HEK293 (cell line): ENCODE data around the gene STN1.

Experiments
- GLIS2 ChIP-seq: fragments of 450-650 bp; formaldehyde crosslinking; IDR thresholded peaks from 2 replicates; pipeline ENCODE4 v1.5.1; 2016; ENCODE audit warnings: missing biosample characterization, missing genetic modification characterization
- HOXA7 ChIP-seq: sonication (generic); formaldehyde crosslinking; IDR thresholded peaks from 2 replicates; pipeline ENCODE4 v1.8.1; 2022; ENCODE audit warnings: missing genetic modification reagents, borderline replicate concordance
- HOXD13 ChIP-seq: sonication (generic); formaldehyde crosslinking; IDR thresholded peaks from 2 replicates; pipeline ENCODE4 v1.8.0; 2022; ENCODE audit warnings: missing genetic modification reagents, borderline replicate concordance
- RBAK ChIP-seq: fragments of 450-650 bp; formaldehyde crosslinking; IDR thresholded peaks from 2 replicates; pipeline ENCODE4 v1.5.1; 2016; ENCODE audit warnings: missing biosample characterization, missing genetic modification characterization
- ZBTB17 ChIP-seq: fragments of 450-650 bp; formaldehyde crosslinking; IDR thresholded peaks from 2 replicates; pipeline ENCODE4 v1.5.1; 2016; ENCODE audit warnings: missing biosample characterization, missing genetic modification characterization
- ZFP69B ChIP-seq: fragments of 450-650 bp; formaldehyde crosslinking; IDR thresholded peaks from 2 replicates; pipeline ENCODE4 v1.5.1; 2016; ENCODE audit warnings: missing biosample characterization, missing genetic modification characterization
- ZIC2 ChIP-seq: fragments of 450-650 bp; formaldehyde crosslinking; IDR thresholded peaks from 2 replicates; pipeline ENCODE4 v1.5.1; 2016; ENCODE audit warnings: missing biosample characterization, missing genetic modification characterization
- ZNF133 ChIP-seq: fragments of 450-650 bp; formaldehyde crosslinking; IDR thresholded peaks from 2 replicates; pipeline ENCODE4 v1.5.1; 2016; ENCODE audit warnings: missing biosample characterization, missing genetic modification characterization
- ZNF140 ChIP-seq: fragments of 450-650 bp; formaldehyde crosslinking; IDR thresholded peaks from 2 replicates; pipeline ENCODE4 v1.5.1; 2016; ENCODE audit warnings: missing biosample characterization, missing genetic modification characterization
- ZNF146 ChIP-seq: fragments of 450-650 bp; formaldehyde crosslinking; IDR thresholded peaks from 2 replicates; pipeline ENCODE4 v1.5.1; 2016; ENCODE audit warnings: missing biosample characterization, missing genetic modification characterization
- ZNF155 ChIP-seq: fragments of 450-650 bp; formaldehyde crosslinking; IDR thresholded peaks from 2 replicates; pipeline ENCODE4 v1.5.1; 2016; ENCODE audit warnings: missing biosample characterization, missing genetic modification characterization
- ZNF16 ChIP-seq: fragments of 450-650 bp; formaldehyde crosslinking; IDR thresholded peaks from 2 replicates; pipeline ENCODE4 v1.5.1; 2016; ENCODE audit warnings: low read depth, missing biosample characterization, missing genetic modification characterization
- ZNF223 ChIP-seq: fragments of 450-650 bp; formaldehyde crosslinking; IDR thresholded peaks from 2 replicates; pipeline ENCODE4 v1.5.1; 2016; ENCODE audit warnings: missing biosample characterization, missing genetic modification characterization
- ZNF274 ChIP-seq, 2 experiments: fragments of 200-500 bp in 1 of 2; fragments of 450-650 bp in 1 of 2; sonication (Bioruptor generic) in 1 of 2; formaldehyde crosslinking in 1 of 2; IDR thresholded peaks; 2 replicates each; pipeline versions ENCODE4 v1.5.1 to v1.6.1; 2014 to 2016; ENCODE audit warnings: borderline replicate concordance in 1 of 2, inconsistent platforms in 1 of 2, low read length in 1 of 2, missing biosample characterization in 1 of 2, missing genetic modification characterization in 1 of 2
- ZNF350 ChIP-seq: fragments of 450-650 bp; formaldehyde crosslinking; IDR thresholded peaks from 2 replicates; pipeline ENCODE4 v1.5.0; 2017; ENCODE audit warnings: missing biosample characterization, mild to moderate bottlenecking, missing genetic modification characterization
- ZNF37A ChIP-seq: fragments of 450-650 bp; IDR thresholded peaks from 2 replicates; pipeline ENCODE4 v1.5.1; 2018; ENCODE audit warnings: missing biosample characterization, missing genetic modification characterization
- ZNF426 ChIP-seq: fragments of 450-650 bp; formaldehyde crosslinking; IDR thresholded peaks from 2 replicates; pipeline ENCODE4 v1.5.1; 2017; ENCODE audit warnings: missing biosample characterization, missing genetic modification characterization, mild to moderate bottlenecking, inconsistent platforms, moderate library complexity
- ZNF48 ChIP-seq: fragments of 450-650 bp; formaldehyde crosslinking; IDR thresholded peaks from 2 replicates; pipeline ENCODE4 v1.5.1; 2016; ENCODE audit warnings: missing biosample characterization, missing genetic modification characterization
- ZNF544 ChIP-seq: fragments of 450-650 bp; formaldehyde crosslinking; IDR thresholded peaks from 2 replicates; pipeline ENCODE4 v1.5.0; 2017; ENCODE audit warnings: missing biosample characterization, missing genetic modification characterization
- ZNF571 ChIP-seq: fragments of 450-650 bp; formaldehyde crosslinking; IDR thresholded peaks from 2 replicates; pipeline ENCODE4 v1.5.0; 2017; ENCODE audit warnings: missing biosample characterization, missing genetic modification characterization
- ZNF747 ChIP-seq: fragments of 450-650 bp; formaldehyde crosslinking; IDR thresholded peaks from 2 replicates; pipeline ENCODE4 v1.5.1; 2016; ENCODE audit warnings: missing biosample characterization, missing genetic modification characterization
- ZNF785 ChIP-seq: fragments of 450-650 bp; formaldehyde crosslinking; IDR thresholded peaks from 2 replicates; pipeline ENCODE4 v1.5.1; 2016; ENCODE audit warnings: missing biosample characterization, missing genetic modification characterization
- ZNF791 ChIP-seq: fragments of 450-650 bp; formaldehyde crosslinking; IDR thresholded peaks from 2 replicates; pipeline ENCODE4 v1.5.1; 2016; ENCODE audit warnings: missing biosample characterization, missing genetic modification characterization
- ZXDB ChIP-seq: fragments of 450-650 bp; formaldehyde crosslinking; IDR thresholded peaks from 2 replicates; pipeline ENCODE4 v1.5.1; 2016; ENCODE audit warnings: missing biosample characterization, missing genetic modification characterization
- TF ChIP-seq, protein P1 (sequence below): fragments of 450-650 bp; formaldehyde crosslinking; IDR thresholded peaks from 2 replicates; pipeline ENCODE4 v1.5.1; 2017; ENCODE audit warnings: missing biosample characterization, missing genetic modification characterization
- TF ChIP-seq, protein P2 (sequence below): fragments of 450-650 bp; formaldehyde crosslinking; IDR thresholded peaks from 2 replicates; pipeline ENCODE4 v1.5.1; 2016; ENCODE audit warnings: missing biosample characterization, missing genetic modification characterization
- TF ChIP-seq, protein P3 (sequence below): fragments of 450-650 bp; formaldehyde crosslinking; IDR thresholded peaks from 2 replicates; pipeline ENCODE4 v1.5.1; 2016; ENCODE audit warnings: missing biosample characterization, missing genetic modification characterization
- TF ChIP-seq, protein P4 (sequence below): fragments of 450-650 bp; formaldehyde crosslinking; IDR thresholded peaks from 2 replicates; pipeline ENCODE4 v1.5.1; 2016; ENCODE audit warnings: missing biosample characterization, missing genetic modification characterization, borderline replicate concordance
- TF ChIP-seq, protein P5 (sequence below): fragments of 450-650 bp; IDR thresholded peaks from 2 replicates; pipeline ENCODE4 v1.5.1; 2018; ENCODE audit warnings: missing biosample characterization, mild to moderate bottlenecking, missing genetic modification characterization

The STN1 gene

DNA sequence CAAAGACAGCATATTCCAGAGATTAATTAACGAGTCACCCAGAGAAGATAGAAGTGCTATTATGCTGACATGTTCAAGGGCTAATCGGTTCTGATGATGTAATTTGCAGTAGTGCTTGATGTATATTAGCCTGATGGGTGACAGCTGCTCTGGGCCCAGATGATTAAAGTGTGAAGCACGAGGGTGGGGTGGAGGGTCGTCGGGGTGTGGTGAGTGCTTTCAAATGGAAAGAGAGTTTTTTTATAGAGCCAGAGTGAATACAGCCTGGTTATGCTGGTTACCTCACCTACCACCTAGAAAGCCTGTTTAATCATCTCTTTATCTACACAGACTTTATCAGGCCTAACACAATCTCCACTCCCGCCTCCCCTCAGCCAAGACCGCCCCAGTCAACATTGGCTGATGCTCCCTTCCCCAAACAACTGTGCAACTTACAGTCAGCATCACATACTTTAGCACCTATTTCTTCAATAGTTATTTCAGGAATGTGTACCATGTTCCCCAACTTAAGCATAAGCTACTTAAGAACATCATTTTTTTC, 11.5 kb upstream of the STN1 start (continued):
- no peak for TF ChIP-seq ZNF274 (IDR thresholded peaks at IDR 0.05; ENCODE audit: low read length)
- no peak for TF ChIP-seq ZNF274 (tag by site-specific recombination; IDR thresholded peaks at IDR 0.05; ENCODE audit: borderline replicate concordance)
- no peak for TF ChIP-seq ZNF146
- no peak for TF ChIP-seq ZNF140
- no peak for TF ChIP-seq ZNF223 (tag by site-specific recombination)
- TF ChIP-seq, protein P1, sequence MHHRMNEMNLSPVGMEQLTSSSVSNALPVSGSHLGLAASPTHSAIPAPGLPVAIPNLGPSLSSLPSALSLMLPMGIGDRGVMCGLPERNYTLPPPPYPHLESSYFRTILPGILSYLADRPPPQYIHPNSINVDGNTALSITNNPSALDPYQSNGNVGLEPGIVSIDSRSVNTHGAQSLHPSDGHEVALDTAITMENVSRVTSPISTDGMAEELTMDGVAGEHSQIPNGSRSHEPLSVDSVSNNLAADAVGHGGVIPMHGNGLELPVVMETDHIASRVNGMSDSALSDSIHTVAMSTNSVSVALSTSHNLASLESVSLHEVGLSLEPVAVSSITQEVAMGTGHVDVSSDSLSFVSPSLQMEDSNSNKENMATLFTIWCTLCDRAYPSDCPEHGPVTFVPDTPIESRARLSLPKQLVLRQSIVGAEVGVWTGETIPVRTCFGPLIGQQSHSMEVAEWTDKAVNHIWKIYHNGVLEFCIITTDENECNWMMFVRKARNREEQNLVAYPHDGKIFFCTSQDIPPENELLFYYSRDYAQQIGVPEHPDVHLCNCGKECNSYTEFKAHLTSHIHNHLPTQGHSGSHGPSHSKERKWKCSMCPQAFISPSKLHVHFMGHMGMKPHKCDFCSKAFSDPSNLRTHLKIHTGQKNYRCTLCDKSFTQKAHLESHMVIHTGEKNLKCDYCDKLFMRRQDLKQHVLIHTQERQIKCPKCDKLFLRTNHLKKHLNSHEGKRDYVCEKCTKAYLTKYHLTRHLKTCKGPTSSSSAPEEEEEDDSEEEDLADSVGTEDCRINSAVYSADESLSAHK (tag by site-specific recombination), result no peak
- no peak for TF ChIP-seq ZNF571 (tag by site-specific recombination)
- no peak for TF ChIP-seq HOXA7 (CRISPR knock-in tag)
- no peak for TF ChIP-seq ZNF48 (tag by site-specific recombination)
- TF ChIP-seq, protein P2, sequence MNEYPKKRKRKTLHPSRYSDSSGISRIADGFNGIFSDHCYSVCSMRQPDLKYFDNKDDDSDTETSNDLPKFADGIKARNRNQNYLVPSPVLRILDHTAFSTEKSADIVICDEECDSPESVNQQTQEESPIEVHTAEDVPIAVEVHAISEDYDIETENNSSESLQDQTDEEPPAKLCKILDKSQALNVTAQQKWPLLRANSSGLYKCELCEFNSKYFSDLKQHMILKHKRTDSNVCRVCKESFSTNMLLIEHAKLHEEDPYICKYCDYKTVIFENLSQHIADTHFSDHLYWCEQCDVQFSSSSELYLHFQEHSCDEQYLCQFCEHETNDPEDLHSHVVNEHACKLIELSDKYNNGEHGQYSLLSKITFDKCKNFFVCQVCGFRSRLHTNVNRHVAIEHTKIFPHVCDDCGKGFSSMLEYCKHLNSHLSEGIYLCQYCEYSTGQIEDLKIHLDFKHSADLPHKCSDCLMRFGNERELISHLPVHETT (tag by site-specific recombination), result no peak
- no peak for TF ChIP-seq ZNF155 (tag by site-specific recombination)
- no peak for TF ChIP-seq ZNF785 (tag by site-specific recombination)
- TF ChIP-seq ZNF747 (tag by site-specific recombination), result no peak
- no peak for TF ChIP-seq GLIS2 (tag by site-specific recombination)
- no peak for TF ChIP-seq ZNF133
- TF ChIP-seq ZNF37A (tag by site-specific recombination), result no peak
- no peak for TF ChIP-seq ZNF791 (tag by site-specific recombination)
- TF ChIP-seq, protein P3, sequence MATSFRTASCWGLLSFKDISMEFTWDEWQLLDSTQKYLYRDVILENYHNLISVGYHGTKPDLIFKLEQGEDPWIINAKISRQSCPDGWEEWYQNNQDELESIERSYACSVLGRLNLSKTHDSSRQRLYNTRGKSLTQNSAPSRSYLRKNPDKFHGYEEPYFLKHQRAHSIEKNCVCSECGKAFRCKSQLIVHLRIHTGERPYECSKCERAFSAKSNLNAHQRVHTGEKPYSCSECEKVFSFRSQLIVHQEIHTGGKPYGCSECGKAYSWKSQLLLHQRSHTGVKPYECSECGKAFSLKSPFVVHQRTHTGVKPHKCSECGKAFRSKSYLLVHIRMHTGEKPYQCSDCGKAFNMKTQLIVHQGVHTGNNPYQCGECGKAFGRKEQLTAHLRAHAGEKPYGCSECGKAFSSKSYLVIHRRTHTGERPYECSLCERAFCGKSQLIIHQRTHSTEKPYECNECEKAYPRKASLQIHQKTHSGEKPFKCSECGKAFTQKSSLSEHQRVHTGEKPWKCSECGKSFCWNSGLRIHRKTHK (tag by site-specific recombination), result no peak
- TF ChIP-seq RBAK, result no peak
- peak; percentile 75 for TF ChIP-seq ZFP69B
- TF ChIP-seq ZBTB17, result no peak
- TF ChIP-seq, protein P4, sequence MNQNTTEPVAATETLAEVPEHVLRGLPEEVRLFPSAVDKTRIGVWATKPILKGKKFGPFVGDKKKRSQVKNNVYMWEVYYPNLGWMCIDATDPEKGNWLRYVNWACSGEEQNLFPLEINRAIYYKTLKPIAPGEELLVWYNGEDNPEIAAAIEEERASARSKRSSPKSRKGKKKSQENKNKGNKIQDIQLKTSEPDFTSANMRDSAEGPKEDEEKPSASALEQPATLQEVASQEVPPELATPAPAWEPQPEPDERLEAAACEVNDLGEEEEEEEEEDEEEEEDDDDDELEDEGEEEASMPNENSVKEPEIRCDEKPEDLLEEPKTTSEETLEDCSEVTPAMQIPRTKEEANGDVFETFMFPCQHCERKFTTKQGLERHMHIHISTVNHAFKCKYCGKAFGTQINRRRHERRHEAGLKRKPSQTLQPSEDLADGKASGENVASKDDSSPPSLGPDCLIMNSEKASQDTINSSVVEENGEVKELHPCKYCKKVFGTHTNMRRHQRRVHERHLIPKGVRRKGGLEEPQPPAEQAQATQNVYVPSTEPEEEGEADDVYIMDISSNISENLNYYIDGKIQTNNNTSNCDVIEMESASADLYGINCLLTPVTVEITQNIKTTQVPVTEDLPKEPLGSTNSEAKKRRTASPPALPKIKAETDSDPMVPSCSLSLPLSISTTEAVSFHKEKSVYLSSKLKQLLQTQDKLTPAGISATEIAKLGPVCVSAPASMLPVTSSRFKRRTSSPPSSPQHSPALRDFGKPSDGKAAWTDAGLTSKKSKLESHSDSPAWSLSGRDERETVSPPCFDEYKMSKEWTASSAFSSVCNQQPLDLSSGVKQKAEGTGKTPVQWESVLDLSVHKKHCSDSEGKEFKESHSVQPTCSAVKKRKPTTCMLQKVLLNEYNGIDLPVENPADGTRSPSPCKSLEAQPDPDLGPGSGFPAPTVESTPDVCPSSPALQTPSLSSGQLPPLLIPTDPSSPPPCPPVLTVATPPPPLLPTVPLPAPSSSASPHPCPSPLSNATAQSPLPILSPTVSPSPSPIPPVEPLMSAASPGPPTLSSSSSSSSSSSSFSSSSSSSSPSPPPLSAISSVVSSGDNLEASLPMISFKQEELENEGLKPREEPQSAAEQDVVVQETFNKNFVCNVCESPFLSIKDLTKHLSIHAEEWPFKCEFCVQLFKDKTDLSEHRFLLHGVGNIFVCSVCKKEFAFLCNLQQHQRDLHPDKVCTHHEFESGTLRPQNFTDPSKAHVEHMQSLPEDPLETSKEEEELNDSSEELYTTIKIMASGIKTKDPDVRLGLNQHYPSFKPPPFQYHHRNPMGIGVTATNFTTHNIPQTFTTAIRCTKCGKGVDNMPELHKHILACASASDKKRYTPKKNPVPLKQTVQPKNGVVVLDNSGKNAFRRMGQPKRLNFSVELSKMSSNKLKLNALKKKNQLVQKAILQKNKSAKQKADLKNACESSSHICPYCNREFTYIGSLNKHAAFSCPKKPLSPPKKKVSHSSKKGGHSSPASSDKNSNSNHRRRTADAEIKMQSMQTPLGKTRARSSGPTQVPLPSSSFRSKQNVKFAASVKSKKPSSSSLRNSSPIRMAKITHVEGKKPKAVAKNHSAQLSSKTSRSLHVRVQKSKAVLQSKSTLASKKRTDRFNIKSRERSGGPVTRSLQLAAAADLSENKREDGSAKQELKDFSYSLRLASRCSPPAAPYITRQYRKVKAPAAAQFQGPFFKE (tag by site-specific recombination), result no peak
- no peak for TF ChIP-seq ZIC2
- no peak for TF ChIP-seq ZNF16
- TF ChIP-seq ZXDB (tag by site-specific recombination), result no peak
- TF ChIP-seq ZNF426 (tag by site-specific recombination), result no peak
- TF ChIP-seq, protein P5, sequence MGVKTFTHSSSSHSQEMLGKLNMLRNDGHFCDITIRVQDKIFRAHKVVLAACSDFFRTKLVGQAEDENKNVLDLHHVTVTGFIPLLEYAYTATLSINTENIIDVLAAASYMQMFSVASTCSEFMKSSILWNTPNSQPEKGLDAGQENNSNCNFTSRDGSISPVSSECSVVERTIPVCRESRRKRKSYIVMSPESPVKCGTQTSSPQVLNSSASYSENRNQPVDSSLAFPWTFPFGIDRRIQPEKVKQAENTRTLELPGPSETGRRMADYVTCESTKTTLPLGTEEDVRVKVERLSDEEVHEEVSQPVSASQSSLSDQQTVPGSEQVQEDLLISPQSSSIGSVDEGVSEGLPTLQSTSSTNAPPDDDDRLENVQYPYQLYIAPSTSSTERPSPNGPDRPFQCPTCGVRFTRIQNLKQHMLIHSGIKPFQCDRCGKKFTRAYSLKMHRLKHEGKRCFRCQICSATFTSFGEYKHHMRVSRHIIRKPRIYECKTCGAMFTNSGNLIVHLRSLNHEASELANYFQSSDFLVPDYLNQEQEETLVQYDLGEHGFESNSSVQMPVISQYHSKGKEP (tag by site-specific recombination), result no peak
- no peak for TF ChIP-seq ZNF544 (tag by site-specific recombination)
- no peak for TF ChIP-seq ZNF350
- no peak for TF ChIP-seq HOXD13 (CRISPR knock-in tag)
